ENCODE data around the gene ETV5.

ETV5 gene

DNA sequence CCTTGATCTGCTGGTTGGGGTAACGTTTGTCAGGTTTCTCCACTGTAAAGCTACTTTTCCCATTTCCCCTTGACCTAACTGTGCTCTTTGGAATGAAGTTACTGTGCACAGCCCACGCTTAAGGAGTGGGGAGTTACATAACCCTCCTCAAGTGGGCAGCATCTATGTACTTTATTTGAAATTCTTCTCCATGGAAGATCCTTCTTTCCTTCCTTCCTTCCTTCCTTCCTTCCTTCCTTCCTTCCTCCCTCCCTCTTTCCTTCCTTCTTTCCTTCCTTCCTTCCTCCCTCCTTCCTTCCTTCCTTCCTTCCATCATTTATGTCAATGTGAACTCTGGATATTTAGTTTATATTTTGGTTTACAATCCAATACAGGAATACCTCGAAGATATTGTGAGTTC lies 94.0 kb downstream of the ETV5 start:
- no peak for DNase-seq

- DNase-seq: no peak
Measured at GRCh38 chr3:186013312-186013711, 95.6 kb downstream of the ETV5 start.

DNA sequence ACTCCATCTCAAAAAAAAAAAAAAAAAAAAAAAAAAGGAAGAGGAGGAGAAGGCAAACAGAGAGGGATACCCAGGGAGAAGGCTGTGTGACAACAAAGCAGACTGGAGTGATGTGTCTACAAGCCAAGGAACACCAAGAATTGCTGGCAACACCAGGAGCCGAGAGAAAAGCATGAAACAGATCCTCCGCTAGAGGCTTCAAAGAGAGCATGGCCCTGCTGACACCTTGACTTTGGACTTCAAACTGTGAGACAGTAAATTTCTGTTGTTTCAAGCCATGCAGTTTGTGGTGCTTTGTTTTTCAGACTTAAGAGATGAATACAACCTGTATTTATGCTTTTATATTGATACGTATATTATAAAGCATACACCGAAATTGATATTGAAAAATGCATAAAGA lies 96.8 kb downstream of the ETV5 start:
- no peak for DNase-seq

GRCh38 chr3:186004671-186005070 lies 104.2 kb downstream of the ETV5 start:
- no peak for DNase-seq

DNA sequence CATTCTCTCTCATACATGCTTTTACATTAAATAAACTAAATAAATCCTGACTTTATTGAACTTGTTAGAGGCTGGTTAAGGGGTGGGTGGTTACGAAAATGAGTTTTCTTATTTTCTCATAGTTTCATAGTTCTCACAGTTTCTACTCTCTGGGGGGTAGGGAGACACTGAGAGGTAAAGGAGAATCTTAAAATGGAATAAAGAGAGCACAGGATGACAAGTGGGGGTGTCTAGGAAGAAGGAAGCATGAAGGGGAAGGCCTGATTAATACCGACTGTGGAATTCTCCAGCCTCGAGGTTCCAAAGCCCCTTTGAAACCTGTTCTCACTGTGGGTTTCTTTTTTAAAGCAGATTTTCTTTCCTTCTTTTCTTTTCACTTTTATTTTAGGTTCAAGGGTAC lies 104.7 kb downstream of the ETV5 start:
- no peak for DNase-seq

- DNase-seq: no peak
Measured at GRCh38 chr3:186003610-186004009, 105.3 kb downstream of the ETV5 start.

- no peak for DNase-seq
Measured at GRCh38 chr3:186002884-186003472, 105.9 kb downstream of the ETV5 start.

DNA sequence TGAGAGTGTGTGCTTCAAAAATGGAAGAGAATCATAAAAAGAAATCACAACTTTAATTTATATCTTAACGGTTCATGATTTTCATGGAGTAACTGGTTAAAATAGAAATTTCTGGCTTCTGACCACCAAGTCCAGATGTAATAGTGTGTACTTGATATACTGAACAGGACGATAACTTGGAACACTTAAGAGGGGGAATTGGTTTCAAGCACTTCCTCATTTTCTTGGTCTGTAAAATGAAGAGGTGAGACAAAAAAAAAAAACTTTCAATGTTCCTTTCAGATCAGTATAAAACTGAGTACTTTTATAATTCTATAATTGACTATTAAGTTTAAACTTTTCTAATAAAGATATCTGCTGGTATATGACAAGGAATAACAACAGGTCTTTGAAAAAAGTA lies 107.0 kb downstream of the ETV5 start:
- DNase-seq: no peak

DNA sequence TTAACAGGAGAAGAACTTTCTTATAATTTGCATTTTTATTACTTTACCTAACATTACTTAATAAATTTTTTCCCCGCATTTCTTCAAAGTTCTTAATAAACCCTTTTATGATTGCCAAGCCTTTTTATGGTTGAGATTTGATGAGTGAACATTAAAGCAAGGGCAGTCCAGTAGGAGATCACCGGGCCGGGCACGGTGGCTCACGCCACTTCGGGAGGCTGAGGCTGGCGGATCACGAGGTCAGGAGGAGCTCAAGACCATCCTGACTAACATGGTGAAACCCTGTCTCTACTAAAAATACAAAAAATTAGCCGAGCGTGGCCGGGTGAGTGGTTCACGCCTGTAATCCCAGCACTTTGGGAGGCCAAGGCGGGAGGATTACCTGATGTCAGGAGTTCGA lies 109.7 kb downstream of the ETV5 start:
- no peak for DNase-seq

DNA sequence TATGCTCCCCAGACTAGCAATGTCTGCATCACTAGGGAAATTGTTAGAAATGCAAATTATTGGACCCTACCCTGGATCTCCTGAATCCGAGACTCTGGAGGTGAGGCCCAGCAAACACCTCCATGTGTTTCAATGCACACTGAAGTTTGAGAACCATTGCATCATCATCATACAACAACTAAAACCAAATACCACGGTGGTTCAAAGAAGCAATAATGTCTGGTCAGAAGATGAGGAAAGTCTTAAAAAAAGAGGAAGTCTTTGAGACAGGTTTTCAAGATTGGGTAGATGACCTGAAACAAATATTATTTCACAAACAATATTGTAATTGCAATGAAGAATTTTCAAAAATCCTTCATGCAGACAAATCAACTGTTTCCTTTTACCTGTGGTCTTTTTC lies 110.8 kb downstream of the ETV5 start:
- no peak for DNase-seq

- no peak for DNase-seq
Measured at GRCh38 chr3:185997130-185997529, 111.8 kb downstream of the ETV5 start.

All from CD4-positive, alpha-beta T cell treated with Interleukin-15 for 1 hour (primary cell).